Skin epidermis (tissue), 12 donors: Measurements from ENCODE around the gene CIITA.
A peak's percentile ranks its signal among the peaks of the same experiment; 100 is the strongest.
"Not testable (repeated sequence)": the region's sequence is repeated elsewhere in the genome, so short reads cannot be mapped to it uniquely, and the experiment has no call there.

Experiments
- H3K27ac ChIP-seq, 21 experiments: fragments of 200-600 bp; sonication (generic) in 11 of 21; one replicate each; pipeline ENCODE4 v1.5.0; 2020; ENCODE audit warnings: mild to moderate bottlenecking in 3 of 21, inconsistent platforms in 2 of 21, moderate library complexity in 2 of 21
- H3K4me3 ChIP-seq, 7 experiments: fragments of 200-600 bp; sonication (generic) in 2 of 7; one replicate each; pipeline ENCODE4 v1.5.0; 2020; ENCODE audit warnings: inconsistent platforms in 2 of 7, mild to moderate bottlenecking in 2 of 7, moderate library complexity in 1 of 7

Gene CIITA

DNA sequence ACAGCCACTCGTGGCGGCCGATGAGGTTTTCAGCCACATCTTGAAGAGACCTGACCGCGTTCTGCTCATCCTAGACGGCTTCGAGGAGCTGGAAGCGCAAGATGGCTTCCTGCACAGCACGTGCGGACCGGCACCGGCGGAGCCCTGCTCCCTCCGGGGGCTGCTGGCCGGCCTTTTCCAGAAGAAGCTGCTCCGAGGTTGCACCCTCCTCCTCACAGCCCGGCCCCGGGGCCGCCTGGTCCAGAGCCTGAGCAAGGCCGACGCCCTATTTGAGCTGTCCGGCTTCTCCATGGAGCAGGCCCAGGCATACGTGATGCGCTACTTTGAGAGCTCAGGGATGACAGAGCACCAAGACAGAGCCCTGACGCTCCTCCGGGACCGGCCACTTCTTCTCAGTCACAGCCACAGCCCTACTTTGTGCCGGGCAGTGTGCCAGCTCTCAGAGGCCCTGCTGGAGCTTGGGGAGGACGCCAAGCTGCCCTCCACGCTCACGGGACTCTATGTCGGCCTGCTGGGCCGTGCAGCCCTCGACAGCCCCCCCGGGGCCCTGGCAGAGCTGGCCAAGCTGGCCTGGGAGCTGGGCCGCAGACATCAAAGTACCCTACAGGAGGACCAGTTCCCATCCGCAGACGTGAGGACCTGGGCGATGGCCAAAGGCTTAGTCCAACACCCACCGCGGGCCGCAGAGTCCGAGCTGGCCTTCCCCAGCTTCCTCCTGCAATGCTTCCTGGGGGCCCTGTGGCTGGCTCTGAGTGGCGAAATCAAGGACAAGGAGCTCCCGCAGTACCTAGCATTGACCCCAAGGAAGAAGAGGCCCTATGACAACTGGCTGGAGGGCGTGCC is 30.1 kb downstream of the CIITA start:
- Histone ChIP-seq H3K27ac (no peak overlapping the region), H3K4me3 (no peak overlapping the region)

DNA sequence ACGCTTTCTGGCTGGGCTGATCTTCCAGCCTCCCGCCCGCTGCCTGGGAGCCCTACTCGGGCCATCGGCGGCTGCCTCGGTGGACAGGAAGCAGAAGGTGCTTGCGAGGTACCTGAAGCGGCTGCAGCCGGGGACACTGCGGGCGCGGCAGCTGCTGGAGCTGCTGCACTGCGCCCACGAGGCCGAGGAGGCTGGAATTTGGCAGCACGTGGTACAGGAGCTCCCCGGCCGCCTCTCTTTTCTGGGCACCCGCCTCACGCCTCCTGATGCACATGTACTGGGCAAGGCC is 30.7 kb downstream of the CIITA start:
- Histone ChIP-seq H3K27ac (no peak overlapping the region), H3K4me3 (no peak overlapping the region)

DNA sequence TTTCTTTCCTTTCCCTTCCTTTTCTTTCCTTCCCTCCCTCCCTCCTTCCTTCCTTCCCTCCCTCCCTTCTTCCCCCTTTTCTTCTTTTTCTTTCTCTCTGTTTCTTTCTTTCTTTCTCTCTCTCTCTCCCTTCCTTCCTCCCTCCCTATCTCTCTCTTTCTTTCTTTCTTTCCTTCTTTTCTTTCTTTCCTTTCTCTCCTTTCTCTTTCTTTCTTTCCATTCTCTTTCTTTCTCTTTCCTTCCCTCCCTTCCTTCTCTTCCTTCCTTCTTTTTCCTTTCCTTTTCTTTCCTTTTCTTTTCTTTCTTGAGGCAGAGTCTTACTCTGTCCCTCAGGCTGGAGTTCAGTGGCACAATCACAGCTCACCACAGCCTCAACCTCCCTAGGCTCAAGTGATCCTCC is 34.3 kb downstream of the CIITA start:
- H3K27ac ChIP-seq = no peak overlapping the region
- H3K4me3 ChIP-seq = no peak overlapping the region

DNA sequence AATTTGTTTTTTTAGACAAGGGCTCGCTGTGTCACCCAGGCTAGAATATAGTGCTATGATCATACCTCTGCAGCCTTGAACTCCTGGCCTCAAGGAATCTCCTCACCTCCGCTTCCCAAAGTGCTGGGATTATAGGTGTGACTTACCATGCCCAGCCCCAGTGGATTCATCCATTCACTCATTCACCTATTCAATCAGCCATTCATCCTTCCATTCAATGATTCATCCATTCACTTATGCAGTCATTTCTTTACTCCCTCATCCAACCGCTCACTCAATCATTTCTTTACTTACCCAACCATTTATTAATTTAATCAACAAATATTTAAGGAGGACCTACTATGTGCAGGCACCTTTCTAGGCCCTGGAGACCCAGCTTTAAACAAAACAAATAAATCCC is 39.5 kb downstream of the CIITA start:
- no peak overlapping the region for H3K4me3 ChIP-seq
- no peak overlapping the region for H3K27ac ChIP-seq

DNA sequence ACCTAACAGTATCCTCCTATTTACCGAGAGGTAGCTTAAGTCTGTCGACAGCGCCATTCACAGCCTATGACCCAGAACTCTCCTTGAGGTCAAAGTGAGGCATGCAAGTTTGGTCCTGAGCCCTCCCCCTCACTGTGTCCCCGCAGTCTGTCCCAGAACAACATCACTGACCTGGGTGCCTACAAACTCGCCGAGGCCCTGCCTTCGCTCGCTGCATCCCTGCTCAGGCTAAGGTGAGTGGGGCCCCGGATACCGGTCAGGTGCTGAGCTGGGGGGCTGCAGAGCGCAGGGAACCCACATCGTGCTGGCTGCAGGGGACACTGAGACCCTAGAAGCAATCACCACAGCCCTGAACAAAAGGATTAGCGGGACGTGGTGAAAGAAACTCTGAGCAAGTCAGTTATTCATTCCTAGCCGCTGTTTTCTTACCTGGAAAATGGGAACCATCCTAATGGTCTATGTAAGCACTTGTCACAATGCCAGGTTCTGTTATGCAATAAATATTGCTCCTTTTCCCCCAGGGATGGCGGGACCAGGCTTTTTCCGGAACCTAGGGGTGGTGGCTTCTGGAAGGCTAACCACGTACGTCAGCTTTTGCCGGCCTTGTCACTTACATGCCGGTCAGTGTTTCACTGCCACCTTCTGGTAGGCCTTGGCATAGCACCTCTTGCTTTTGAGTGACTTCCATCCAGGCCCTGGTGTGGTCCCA is 41.4 kb downstream of the CIITA start:
- H3K27ac ChIP-seq = peak overlapping the region in 7 of 21 experiments; percentile 9 to 66 (median 30)
- H3K4me3 ChIP-seq = no peak overlapping the region

DNA sequence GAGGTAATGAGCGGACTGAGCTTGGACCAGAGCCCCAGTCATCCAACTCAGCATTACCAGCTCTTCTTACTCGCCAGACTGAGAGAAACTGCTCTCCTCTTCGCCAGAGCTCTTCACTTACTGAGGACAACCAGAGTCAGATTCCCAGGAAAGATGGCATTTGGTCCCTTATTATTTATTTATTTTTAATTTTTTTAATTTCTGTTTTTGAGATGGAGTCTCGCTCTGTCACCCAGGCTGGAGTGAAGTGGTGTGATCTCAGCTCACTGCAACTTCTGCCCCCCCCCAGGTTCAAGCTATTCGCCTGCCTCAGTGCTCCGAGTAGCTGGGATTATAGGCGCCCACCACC is 42.0 kb downstream of the CIITA start:
- Histone ChIP-seq H3K4me3 (no peak overlapping the region), H3K27ac (no peak overlapping the region)

DNA sequence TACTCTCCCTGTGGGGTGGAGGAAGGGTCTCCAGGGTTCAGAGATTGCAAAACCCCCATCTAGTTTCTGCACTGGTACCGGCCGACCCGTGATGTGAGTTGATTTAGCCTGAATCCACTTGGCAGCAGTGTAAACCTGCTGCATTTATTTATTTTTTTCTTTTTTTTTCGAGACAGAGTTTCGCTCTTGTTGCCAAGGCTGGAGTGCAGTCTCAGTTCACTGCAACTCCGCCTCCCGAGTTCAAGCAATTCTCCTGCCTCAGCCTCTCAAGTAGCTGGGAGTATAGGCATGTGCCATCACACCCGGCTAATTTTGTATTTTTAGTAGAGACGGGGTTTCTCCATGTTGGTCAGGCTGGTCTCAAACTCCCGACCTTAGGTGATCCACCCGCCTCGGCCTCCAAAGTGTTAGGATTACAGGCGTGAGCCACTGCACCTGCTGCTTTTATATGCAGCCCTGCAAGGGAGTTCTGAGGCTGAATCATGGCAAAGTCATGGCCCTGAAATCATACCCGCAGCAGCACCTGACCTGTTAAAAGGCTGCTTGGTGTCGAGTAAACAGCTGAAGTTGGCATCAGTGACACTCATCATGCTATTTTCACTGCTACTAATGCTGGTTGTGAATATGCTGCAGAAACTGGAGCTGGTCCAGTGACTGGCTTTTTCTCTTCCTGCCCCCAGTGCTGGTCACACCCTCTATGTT is 43.9 kb downstream of the CIITA start:
- H3K27ac ChIP-seq = no peak overlapping the region

DNA sequence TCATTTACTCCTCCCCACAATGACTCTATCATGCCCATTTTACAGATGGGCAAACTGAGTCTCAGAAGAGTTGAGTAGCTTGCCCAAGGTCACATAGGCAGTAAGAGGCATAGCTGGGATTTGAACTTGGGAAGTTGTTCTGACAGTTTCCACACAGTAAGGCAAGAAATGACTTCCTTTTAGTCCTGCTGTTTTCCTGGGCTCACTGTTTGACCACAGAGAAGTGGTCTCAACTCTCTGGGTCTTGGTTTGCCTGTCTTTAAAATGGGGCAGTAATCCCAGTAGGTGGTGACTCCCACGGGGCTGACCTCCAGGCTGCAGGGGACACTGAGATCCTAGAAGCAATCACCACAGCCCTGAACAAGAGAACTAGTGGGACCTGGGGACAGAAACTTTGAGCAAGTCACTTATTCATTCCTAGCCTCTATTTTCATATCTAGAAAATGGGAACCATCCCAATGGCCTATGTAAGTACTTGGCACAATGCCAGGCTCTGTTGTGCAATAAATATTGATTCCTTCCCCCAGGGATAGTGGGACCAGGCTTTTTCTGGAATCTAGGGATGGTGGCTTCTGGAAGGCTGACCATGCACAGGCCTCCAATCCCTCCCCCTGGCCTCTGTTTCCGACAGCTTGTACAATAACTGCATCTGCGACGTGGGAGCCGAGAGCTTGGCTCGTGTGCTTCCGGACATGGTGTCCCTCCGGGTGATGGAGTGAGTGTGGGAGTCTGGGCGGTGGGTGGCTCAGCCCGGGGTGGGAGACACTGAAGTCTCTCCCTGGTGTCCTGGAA is 44.7 kb downstream of the CIITA start:
- H3K27ac ChIP-seq = peak overlapping the region in 3 of 21 experiments; percentile 9 to 24 (median 10)
- no peak overlapping the region for H3K4me3 ChIP-seq

More for the DNA sequence above, 43.9 kb downstream of the CIITA start:
- no peak overlapping the region for H3K4me3 ChIP-seq

DNA sequence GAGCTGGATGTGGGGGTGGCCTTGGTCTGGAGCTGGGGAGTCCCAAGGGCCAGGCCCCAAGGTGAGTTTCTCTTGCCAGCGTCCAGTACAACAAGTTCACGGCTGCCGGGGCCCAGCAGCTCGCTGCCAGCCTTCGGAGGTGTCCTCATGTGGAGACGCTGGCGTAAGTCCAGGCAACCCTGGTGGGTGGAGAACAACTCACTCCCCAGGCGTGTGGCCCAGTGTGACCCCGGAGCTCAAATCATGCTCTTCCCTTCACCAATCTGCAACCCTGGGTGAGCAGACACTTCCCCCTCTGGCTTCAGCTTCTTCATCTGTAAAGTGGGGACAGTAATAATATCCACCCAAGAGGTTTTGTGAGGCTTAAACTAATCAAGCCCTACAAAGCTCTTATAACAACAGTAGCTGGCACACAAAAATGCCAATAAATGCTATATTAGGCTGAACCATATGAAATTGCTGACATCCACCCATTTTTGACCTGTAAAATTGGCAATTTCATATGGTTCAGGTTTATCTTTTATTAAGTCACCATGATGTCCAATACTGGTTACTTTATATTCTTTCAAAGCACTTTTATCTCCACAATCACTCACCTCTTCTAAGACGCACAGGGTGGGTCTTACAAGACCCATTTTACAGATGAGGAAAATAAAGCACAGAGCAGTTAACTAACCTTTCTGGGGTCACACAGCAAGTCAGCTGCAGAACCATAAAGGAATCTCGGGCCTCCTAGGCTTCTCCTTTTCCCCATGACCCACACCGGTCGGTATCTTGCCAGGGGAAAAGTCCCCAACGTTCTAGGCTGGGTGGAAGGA is 45.5 kb downstream of the CIITA start:
- Histone ChIP-seq H3K27ac (peak overlapping the region in 3 of 21 experiments; percentile 9 to 24 (median 10)), H3K4me3 (no peak overlapping the region)

DNA sequence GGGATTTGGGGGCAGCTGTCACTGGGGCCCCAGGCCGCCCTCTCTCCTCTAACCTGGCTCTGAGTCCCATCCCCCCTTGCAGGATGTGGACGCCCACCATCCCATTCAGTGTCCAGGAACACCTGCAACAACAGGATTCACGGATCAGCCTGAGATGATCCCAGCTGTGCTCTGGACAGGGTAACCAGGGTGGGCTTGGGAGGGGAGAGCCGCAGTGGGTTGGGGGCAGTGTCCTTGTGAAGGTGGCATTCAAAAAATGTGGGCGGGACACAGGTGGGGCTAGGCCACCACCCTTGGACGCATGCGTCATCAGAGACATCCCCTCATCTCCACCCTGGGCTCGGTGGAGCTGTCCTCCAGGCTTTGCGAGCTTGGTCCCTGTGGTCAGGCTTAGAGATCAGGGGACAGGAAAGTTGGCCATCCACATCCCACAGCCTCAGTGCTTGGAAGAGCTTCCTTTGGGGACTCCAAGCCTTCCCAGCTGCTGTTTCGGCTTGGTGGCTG is 46.2 kb downstream of the CIITA start:
- Histone ChIP-seq H3K4me3 (no peak overlapping the region), H3K27ac (no peak overlapping the region)

DNA sequence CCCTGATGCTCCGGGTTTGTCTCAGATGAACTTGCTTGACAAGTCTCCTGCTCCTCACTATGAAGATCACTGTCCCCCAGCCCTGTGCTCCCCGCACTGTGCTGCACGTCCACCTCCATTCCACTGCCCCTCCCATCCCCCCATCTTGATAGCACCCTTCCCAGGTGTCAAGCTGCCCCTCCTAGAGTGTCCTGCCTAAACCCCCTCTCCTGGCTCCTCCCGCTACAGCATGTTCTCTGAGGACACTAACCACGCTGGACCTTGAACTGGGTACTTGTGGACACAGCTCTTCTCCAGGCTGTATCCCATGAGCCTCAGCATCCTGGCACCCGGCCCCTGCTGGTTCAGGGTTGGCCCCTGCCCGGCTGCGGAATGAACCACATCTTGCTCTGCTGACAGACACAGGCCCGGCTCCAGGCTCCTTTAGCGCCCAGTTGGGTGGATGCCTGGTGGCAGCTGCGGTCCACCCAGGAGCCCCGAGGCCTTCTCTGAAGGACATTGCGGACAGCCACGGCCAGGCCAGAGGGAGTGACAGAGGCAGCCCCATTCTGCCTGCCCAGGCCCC is 46.7 kb downstream of the CIITA start:
- H3K27ac ChIP-seq = peak overlapping the region in 1 of 21 experiments; percentile 43
- H3K4me3 ChIP-seq = no peak overlapping the region

DNA sequence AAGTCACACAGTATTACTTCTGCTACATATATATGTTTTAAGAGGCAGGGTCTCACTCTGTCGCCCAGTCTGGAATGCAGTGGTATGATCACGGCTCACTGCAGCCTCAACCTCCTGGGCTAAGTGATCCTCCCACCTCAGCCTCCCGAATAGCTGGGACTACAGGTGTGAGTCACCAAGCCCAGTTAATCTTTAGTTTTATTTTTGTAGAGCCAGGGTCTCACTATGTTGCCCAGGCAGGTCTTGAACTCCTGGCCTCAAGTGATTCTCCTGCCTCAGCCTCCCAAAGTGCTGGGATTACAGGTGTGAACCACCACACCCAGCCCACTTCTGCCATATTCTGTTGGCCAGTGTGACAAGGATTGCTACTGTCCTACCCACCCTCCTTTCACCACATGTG is 48.3 kb downstream of the CIITA start:
- not testable (repeated sequence) for H3K27ac ChIP-seq, H3K4me3 ChIP-seq

DNA sequence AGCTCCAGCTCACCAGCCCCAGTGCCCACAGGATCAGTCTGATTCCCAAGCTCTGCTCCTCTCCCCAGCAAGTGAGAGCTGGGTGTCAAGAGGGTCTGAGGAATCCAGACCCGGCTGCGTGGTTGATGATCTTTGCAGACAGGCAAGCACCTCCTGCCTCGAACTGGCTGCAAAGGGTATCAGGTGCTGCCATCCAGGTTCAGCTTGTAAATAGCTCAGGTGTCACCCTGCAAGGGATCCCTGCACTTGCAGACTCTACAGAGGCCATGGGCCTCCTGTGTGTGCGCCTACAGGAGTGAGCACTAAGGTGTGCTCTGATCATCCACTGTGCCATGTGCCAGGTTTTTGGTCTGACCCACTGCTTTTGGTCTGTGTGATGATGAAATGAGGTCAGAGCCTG is 49.1 kb downstream of the CIITA start:
- Histone ChIP-seq H3K27ac (no peak overlapping the region), H3K4me3 (no peak overlapping the region)

DNA sequence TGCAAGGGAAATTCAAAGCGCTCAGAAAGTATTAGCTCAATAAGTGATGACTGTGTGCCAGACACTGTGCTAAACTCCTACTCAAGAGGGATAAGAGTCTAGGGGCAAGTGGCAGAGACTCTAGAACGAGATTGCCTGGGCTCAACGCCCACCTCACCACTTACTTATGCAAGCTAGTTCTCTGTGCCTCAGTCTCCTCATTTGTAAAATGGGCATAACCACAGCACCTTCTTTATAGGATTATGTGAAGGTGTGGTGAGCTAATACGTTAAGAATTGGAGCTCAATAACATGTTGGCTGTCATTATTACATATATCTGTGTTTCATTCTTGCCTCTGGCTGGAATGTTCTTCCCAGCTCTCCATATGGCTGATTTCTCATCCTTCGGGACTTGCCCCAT is 49.9 kb downstream of the CIITA start:
- no peak overlapping the region for H3K27ac ChIP-seq
- H3K4me3 ChIP-seq = no peak overlapping the region

DNA sequence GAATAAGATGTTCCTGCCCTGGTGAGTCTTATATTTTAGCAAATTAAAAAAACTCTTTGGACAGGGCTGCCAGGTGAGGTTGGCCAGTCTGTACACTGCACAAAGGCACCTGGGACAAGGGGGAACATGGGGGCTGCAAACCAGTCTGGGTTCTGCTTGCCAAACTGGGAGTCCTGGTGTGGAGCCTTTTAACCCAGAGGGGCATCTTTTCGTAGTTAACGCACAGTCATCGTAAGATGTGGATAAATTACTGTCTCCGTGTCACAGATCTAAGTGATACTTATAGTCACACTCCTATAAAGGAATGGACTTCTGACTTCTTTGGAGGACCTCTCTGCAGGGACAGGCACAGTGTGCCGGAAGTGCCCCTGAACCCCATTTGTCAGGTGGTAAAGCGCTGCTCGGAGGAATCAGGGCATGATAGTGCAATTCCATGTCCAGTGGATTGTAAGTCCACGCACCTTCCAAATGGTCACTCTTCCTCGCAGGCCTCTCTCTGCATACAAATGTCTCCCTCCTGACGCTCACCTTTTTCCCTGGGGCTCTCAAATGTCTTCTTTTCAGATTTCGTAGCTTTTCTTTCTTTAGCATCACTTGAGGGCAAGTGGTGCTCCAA is 50.6 kb downstream of the CIITA start:
- H3K27ac ChIP-seq = no peak overlapping the region
- H3K4me3 ChIP-seq = no peak overlapping the region

DNA sequence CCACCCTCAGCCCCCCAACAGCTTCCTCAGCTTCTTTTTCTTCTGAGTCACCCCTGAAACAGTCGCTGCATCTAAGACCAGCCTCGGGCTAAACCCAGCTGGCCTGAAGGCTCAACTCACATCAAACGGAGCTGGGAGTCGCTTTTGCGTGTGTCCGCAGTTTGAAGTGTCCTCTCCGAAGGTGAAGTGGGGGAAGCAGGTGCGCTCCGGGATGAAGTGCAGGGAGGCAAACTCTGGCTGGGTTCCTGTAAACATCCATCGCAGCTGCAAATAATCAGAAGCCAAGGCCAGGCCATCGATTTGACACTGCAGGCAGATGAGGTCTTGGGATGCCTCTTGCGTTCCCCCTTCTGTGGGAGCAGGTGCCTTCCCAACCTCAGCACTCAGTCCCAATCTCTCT is 52.1 kb downstream of the CIITA start:
- H3K27ac ChIP-seq = peak overlapping the region in 1 of 21 experiments; percentile 14

DNA sequence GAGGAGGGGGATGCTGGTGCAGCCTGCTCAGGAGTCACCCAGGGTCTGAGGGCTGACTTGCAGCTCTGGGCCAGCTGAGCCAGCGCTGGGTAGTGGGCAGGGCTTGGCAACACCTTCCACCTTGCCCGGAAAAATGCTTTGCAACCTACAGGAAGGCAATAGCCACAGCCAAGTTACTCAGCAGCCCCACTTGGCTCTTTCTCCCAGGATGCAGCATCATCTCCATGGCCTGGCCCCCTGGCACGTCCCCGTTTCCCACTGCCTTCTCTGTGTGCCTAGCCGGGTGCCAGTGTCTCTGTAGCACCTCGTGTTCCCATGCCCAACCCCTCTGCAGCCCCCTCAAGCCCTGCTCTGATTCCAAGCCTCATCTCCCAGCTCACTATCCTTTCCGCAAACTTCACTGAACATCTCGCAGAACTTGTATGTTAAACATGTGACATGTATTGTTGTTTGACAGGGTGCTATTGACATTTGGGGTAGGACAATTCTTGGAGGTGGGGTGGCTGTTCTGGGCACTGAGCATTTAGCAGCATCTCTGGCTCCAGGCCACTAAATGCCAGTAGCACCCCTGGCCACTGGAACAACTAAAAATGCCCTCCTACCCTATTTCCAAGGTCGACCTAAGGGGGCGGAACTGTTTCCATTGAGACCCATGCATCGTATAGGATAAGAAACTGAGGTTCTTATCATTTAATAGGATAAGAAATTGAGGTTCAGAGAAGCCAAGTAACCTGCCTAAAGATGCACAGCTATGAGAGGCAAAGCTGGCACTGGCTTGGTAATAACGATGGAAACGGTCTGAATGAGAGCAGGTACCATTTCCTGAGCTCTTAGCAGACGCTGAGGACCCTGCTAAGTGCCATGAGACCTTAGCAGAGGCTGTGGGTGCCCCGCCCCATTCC is 53.1 kb downstream of the CIITA start:
- Histone ChIP-seq H3K4me3 (no peak overlapping the region), H3K27ac (peak overlapping the region in 2 of 21 experiments; percentile 14 to 19)

More for the DNA sequence above, 52.1 kb downstream of the CIITA start:
- H3K4me3 ChIP-seq = not testable (repeated sequence)
